NCI-H1694 (cell line): Measurements from ENCODE around the gene ATG5.
A peak's percentile ranks its signal among the peaks of the same experiment; 100 is the strongest.

ENCODE experiments used
- DNase-seq: peaks from one replicate; lab custom pipeline; 2025; lab: John Stamatoyannopoulos, UW

ATG5 gene

GRCh38 chr6:106178900-106179299, 146.7 kb downstream of the ATG5 start:
- DNase-seq: no peak

DNA sequence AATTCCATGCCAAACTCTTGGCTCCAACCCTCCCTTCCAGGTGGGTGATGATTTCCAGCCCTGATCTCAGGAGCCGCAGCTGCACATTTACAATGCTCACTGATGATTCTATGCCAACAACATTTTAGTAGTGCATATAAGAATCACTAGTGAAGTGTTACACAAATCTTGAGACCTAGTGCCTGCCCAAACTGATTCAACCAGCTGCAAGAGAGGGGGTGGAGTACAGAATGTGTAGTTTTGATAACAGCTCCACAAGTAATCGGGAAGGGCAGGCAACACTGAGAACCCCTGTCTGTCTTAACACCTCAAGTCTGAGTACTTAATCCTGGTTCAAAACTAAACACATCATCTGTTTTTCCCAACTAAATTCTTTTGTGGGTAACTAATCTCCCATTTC, 147.8 kb downstream of the ATG5 start:
- DNase-seq: no peak

GRCh38 chr6:106173124-106173879, 152.3 kb downstream of the ATG5 start:
- no peak for DNase-seq

DNA sequence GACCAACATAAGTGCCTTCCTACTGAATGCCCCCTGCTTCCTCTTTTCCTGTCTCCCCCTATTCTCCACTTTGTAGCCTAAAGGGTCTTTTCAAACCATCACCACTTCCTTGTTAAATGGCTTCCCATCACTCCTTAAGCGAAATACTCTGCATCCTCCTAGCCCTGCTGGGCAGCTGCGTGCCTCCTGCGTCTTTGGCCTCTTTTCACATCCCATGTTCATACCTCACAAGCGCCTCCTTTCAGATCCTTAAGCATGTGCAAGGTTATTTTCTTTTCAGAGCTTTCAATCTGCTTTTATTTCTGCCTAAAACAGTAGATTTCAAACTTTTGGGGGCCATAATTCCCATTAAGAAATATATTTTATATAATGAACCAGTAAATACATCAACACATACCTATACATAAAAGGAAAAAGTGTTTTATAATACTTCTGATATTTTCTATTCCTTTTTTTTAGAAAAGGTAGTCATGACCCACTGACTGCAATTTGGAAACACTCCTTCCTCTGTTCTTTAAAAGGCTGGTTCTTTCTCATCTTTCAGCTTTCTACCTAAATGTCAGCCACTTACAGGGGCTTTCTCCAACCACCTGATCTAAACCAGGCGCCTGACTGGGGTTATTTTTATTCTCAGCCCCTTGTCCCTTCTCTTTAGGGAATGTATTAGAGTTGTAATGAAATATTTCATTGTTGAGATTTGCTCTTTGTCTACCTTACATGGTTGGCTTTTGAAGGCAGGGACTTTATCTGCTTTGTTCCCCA, 155.3 kb downstream of the ATG5 start:
- DNase-seq: no peak

GRCh38 chr6:106169517-106169916, 156.0 kb downstream of the ATG5 start:
- no peak for DNase-seq

- DNase-seq: peak; percentile 13
Measured at GRCh38 chr6:106168097-106168888, 157.3 kb downstream of the ATG5 start.

GRCh38 chr6:106167096-106167814, 158.3 kb downstream of the ATG5 start:
- no peak for DNase-seq

DNA sequence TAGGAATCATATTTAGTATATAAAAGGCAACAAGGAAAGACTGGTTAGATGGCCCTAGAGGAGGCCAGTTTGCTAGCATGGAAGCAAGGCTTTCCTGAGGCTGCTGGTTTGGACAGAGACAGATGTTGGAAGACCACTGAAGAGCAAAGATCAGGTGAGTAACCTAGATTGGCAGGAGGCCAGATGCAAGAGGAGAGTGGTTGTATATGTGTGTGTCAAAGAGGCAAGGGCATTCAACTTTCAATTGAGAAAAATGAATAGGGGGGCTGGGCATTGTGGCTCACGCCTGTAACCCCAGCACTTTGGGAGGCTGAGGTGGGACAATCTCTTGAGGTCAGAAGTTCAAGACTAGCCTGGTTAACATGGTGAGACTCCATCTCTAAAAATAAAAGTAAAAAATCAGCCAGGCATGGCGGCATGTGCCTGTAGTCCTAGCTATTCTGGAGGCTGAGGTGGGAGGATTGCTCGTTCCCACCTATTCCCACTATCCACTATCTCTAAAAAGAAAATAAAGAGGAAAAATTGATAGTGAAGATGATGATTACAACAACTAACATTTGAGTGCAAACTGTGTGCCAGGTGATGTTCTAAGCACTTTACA, 159.6 kb downstream of the ATG5 start:
- DNase-seq: no peak

DNA sequence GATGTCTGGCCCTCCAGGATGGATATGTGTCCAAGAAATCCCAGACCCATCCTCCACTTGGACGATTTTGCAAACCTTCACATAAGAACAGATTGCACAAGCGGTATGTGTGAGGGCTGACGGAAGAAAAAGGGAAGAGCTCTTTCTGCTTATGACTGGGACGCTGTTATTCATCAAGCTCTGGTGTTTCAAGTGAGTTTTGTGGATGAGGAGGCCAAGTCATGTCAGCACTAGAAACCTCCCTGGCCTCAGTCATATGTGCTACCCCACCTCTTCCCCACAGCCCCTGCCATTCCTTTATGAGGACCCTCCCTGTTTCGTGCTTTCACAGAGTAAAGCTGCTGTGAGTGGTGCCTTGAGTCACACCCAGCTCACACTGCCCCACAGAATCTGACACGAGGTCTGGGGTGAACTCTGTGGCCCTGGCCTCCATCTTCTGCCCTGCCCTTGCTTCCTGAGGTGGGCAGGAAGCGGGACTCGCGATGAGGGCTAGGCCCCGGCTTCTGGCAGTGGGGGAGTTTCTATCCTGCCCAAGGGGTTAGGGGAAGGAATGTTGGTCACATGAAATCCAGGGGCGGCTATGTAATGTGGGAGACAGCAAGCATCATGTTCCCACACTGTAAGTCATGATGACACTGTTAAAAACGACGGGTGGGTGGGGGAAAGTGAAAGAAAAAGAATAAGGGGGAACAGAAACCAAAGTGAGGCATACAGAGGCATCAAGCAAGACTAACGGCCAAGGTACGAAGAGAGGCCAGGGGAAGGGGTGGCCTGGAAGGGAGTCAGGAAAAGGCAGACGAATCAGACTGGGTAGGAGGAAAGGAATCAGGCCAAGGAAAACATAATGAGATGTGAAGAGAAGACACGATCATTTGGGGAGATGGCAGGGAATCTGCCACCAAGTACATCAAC, 161.3 kb downstream of the ATG5 start:
- DNase-seq: no peak

- no peak for DNase-seq
Measured at GRCh38 chr6:106163446-106163965, 162.1 kb downstream of the ATG5 start.

DNA sequence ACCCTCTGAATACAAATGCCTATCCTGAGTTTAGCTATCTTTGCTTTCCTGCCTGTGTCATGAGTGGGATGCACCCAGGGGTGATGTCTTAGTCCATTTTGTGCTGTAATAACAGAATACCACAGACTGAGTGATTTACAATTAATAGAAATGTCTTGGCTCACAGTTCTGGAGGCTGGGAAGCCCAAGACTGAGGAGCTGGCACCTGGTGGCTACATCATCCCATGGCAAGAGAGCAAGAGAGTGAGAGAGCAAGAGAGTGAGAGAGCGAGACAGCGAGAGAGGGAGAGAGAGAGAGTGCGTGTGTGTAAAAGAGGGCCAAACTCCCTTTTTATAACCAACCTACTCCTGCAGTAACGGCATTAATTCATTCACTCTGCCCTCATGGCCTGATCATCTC, 162.6 kb downstream of the ATG5 start:
- no peak for DNase-seq

- DNase-seq: no peak
Measured at GRCh38 chr6:106161893-106162292, 163.7 kb downstream of the ATG5 start.

DNA sequence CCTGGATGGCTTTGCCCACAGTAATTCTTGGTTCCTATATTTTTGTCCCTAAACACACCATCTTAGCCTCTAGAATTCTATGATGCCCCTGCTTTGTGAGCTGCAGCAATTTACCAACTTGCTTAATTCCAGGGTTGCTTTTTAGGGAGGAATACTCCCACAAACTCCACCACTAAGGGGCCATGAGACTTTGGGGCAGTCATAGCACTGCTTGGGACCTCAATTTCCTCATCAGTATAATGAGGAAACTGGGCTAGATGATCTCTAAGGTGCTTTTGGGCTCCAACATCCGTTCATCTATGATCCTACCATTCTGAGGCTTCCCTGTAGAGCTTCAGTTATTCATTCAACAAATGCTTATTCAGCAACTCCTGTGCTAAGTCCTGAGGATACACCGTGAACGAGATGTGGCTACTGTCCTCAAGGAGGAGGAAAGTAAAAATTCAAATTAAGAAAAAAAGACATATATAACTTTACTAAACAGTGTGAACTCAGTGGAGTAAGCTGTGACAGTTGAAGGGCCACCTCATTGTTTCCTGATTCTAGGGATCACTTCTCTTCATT, 164.2 kb downstream of the ATG5 start:
- DNase-seq: no peak

DNA sequence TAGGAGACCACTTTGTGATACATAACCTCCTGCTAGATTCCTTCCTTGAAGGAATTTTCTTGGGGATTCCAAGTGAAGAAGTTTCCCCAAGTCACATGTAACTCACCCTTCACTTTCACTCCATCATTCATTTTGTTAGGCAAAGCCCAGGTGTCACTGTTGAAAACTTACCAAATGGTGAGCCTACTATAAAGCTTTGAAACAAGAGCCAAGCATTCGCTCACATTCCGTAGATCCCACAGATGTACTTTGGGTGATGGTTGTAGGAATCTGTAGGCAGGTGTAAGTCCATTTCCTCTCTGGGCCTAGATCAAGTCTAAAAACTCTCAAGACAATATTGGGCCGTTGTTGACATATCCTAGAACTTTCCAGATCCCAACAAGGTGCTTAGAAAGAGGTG, 165.4 kb downstream of the ATG5 start:
- no peak for DNase-seq

DNA sequence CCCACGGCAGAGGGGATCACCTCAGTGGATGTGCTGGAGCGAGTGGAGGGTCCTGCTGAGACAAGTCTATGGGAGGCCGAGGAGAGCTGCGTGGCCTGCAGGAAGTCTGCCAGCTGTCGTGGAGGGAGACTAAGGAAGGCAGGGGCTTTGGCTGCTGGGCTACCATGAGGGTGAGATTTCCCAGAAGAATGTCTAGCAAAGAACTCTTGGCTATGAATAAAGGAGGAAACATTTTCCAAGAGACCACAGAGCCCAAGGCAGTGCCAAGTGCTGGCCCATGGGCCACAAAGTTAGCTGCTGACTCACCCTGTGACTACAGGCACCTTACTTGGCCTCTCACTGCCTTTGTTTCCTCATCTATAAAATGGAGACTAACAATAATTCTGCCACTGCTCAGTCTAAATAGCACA, 166.0 kb downstream of the ATG5 start:
- DNase-seq: no peak

GRCh38 chr6:106158816-106159215, 166.7 kb downstream of the ATG5 start:
- DNase-seq: no peak

DNA sequence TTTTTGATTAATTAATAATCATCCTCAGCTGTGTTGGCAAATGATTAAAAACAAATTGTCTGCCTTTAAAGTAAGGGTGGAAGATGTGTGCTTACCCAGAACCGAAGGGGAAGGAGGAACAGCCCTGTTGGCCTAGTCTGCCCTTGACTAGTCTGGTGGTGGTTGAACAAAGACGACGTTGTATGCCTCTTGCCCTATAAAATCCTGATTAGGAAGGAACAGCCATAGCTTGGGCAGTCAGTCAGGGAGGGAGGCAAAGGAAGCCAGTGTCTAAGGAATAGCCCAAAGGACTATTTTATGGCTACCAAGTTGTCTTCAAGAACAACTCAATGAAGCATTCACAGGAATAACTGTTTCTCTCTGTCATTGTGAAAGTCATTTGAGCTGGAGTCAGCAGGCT, 168.7 kb downstream of the ATG5 start:
- no peak for DNase-seq

GRCh38 chr6:106156413-106156812, 169.1 kb downstream of the ATG5 start:
- no peak for DNase-seq

- DNase-seq: no peak
Measured at GRCh38 chr6:106155219-106155830, 170.2 kb downstream of the ATG5 start.

GRCh38 chr6:106154326-106154725, 171.2 kb downstream of the ATG5 start:
- no peak for DNase-seq
